GM12872 (cell line): Measurements from ENCODE around the gene TSPAN32.

ENCODE experiments used
- CTCF ChIP-seq: IDR thresholded peaks from 3 replicates; pipeline ENCODE4 v1.5.1; 2011; ENCODE audit warnings: low read depth, mild to moderate bottlenecking, low read length, moderate library complexity; ENCODE audit not compliant: insufficient read depth

Gene TSPAN32

GRCh38 chr11:2348986-2349385 is 47.2 kb downstream of the TSPAN32 start:
- no peak for TF ChIP-seq CTCF

GRCh38 chr11:2351701-2352100 is 49.9 kb downstream of the TSPAN32 start:
- TF ChIP-seq CTCF = no peak

DNA sequence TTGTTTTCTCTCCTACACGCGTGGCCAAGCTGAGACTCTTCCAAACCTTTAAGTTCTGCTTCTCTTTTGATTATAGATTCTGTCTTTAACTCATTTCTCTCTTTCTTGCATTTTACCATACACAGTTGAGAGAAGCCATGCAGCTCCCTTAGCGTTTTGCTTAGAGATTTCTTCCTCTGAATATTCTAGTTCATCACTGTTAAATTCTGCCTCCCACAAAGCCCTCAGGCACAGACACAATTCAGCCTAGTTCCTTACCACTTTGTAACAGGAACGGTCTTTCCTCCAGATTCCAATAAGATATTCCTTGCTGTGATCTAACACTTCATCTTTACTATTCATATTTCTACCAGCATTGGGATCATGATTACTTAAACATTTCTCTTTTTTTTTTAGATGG is 50.6 kb downstream of the TSPAN32 start:
- no peak for TF ChIP-seq CTCF

- TF ChIP-seq CTCF = no peak
These were observed 53.3 kb downstream of the TSPAN32 start for GRCh38 chr11:2355000-2355644.

DNA sequence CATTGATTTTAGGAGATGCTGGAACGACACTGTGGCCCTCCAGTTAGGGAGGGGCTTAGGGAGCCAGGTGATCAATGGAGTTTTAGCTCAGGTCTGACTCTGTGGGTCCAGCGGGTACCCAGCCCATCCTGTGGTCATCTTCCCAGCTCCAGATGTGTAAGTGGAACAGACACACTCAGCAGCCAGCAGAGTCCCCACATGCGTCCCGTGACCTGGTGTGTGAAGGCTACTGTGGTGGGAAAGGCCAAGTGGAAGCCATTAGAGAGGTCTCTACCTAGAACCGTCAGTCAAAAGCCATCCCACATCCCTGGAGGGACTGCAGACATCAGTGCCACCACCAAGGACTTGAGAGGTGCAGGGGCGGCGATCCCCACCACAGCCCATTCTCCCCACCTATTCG is 55.4 kb downstream of the TSPAN32 start:
- no peak for TF ChIP-seq CTCF

GRCh38 chr11:2358754-2359442 is 57.1 kb downstream of the TSPAN32 start:
- TF ChIP-seq CTCF = no peak

GRCh38 chr11:2359557-2359956 is 57.7 kb downstream of the TSPAN32 start:
- TF ChIP-seq CTCF = no peak
